NCI-H146 treated with DMSO at 0.1 percent for 48 hours (cell line): ENCODE results near the gene LIPN.

Experiments used
- DNase-seq: peaks from one replicate; lab custom pipeline; 2025; ENCODE audit not compliant: unreplicated experiment; lab: John Stamatoyannopoulos, UW

LIPN gene

GRCh38 chr10:88826388-88826787, 66.6 kb downstream of the LIPN start:
- no peak for DNase-seq

- DNase-seq, result no peak
These were observed 67.9 kb downstream of the LIPN start for GRCh38 chr10:88827671-88828070.

- DNase-seq, result no peak
These were observed 68.5 kb downstream of the LIPN start for GRCh38 chr10:88828310-88828709.
